Mesenchymal stem cell (in vitro differentiated cells and primary cell): ENCODE data around the gene COL1A1.
A peak's percentile ranks its signal among the peaks of the same experiment; 100 is the strongest.

ENCODE experiments used
- DNase-seq: peaks from one replicate; pipeline ENCODE4 v3.0.0-alpha.2; 2013
- H2AFZ ChIP-seq: one replicate; pipeline ENCODE4 v1.6.1; 2013; ENCODE audit warnings: low read depth, mild to moderate bottlenecking, control low read depth, inconsistent platforms, low read length, moderate library complexity
- H2AK5ac ChIP-seq: 2 replicates; pipeline ENCODE4 v1.6.1; 2013; ENCODE audit warnings: low read length, moderate library complexity, mild to moderate bottlenecking, inconsistent platforms; ENCODE audit not compliant: severe bottlenecking
- H2BK120ac ChIP-seq: one replicate; pipeline ENCODE4 v1.6.1; 2013; ENCODE audit warnings: low read depth, mild to moderate bottlenecking, inconsistent platforms, low read length, moderate library complexity
- H2BK12ac ChIP-seq, 2 experiments: one replicate each; pipeline ENCODE4 v1.6.1; 2013; ENCODE audit warnings: inconsistent platforms in 2 of 2, low read length in 2 of 2, mild to moderate bottlenecking in 2 of 2, moderate library complexity in 2 of 2, control low read depth in 1 of 2
- H2BK15ac ChIP-seq: one replicate; pipeline ENCODE4 v1.6.1; 2013; ENCODE audit warnings: mild to moderate bottlenecking, low read depth, inconsistent platforms; ENCODE audit not compliant: poor library complexity, severe bottlenecking
- H2BK5ac ChIP-seq: 2 replicates; pipeline ENCODE4 v1.6.1; 2013; ENCODE audit warnings: low read depth, mild to moderate bottlenecking, low read length, control low read depth, inconsistent platforms; ENCODE audit not compliant: poor library complexity, severe bottlenecking
- H3K14ac ChIP-seq, 2 experiments: one replicate each; pipeline ENCODE4 v1.6.1; 2013; ENCODE audit warnings: inconsistent platforms in 2 of 2, low read length in 2 of 2, control low read depth in 1 of 2, mild to moderate bottlenecking in 1 of 2, moderate library complexity in 1 of 2
- H3K18ac ChIP-seq, 2 experiments: one replicate each; pipeline ENCODE4 v1.6.1; 2013; ENCODE audit warnings: inconsistent platforms in 2 of 2, low read length in 2 of 2, control low read depth in 1 of 2, low read depth in 1 of 2, mild to moderate bottlenecking in 1 of 2
- H3K23ac ChIP-seq, 2 experiments: one replicate each; pipeline ENCODE4 v1.6.1; 2013; ENCODE audit warnings: inconsistent platforms in 2 of 2, low read length in 2 of 2, mild to moderate bottlenecking in 2 of 2, moderate library complexity in 2 of 2, control low read depth in 1 of 2
- H3K27ac ChIP-seq: 2 replicates; pipeline ENCODE4 v1.5.1; 2013; ENCODE audit warnings: mild to moderate bottlenecking, moderate library complexity, low read length, control low read depth, inconsistent platforms; ENCODE audit not compliant: poor library complexity, severe bottlenecking
- H3K27me3 ChIP-seq, 2 experiments: 2 replicates each; pipeline versions ENCODE4 v1.6.1 to v1.7.0; 2013; ENCODE audit warnings: low read length in 2 of 2, mild to moderate bottlenecking in 2 of 2, moderate library complexity in 2 of 2, control low read depth in 1 of 2, inconsistent platforms in 1 of 2; ENCODE audit not compliant: control insufficient read depth in 1 of 2, insufficient read depth in 1 of 2
- H3K36me3 ChIP-seq, 2 experiments: 2 replicates each; pipeline versions ENCODE4 v1.6.1 to v1.7.0; 2013; ENCODE audit warnings: low read length in 2 of 2, control low read depth in 1 of 2, inconsistent platforms in 1 of 2, low read depth in 1 of 2, mild to moderate bottlenecking in 1 of 2; ENCODE audit not compliant: insufficient read depth in 2 of 2, control insufficient read depth in 1 of 2
- H3K4ac ChIP-seq, 2 experiments: one replicate each; pipeline ENCODE4 v1.6.1; 2013; ENCODE audit warnings: inconsistent platforms in 2 of 2, low read length in 2 of 2, mild to moderate bottlenecking in 2 of 2, moderate library complexity in 2 of 2, control low read depth in 1 of 2, low read depth in 1 of 2
- H3K4me1 ChIP-seq: 2 replicates; pipeline ENCODE4 v1.6.1; 2013; ENCODE audit warnings: low read depth, low read length, control low read depth; ENCODE audit not compliant: control insufficient read depth, insufficient read depth
- H3K4me2 ChIP-seq: 2 replicates; pipeline ENCODE4 v1.6.1; 2013; ENCODE audit warnings: low read length, mild to moderate bottlenecking, inconsistent platforms; ENCODE audit not compliant: poor library complexity, severe bottlenecking
- H3K4me3 ChIP-seq, 2 experiments: 2 replicates each; pipeline versions ENCODE4 v1.5.1 to v1.7.0; 2013; ENCODE audit warnings: low read length in 2 of 2, mild to moderate bottlenecking in 2 of 2, control low read depth in 1 of 2, low read depth in 1 of 2; ENCODE audit not compliant: insufficient read depth in 1 of 2
- H3K79me1 ChIP-seq: replicated peaks from 2 replicates; pipeline ENCODE4 v1.6.1; 2013; ENCODE audit warnings: mild to moderate bottlenecking, control low read depth, low read length, inconsistent platforms; ENCODE audit not compliant: poor library complexity, severe bottlenecking
- H3K9ac ChIP-seq: 2 replicates; pipeline ENCODE4 v1.7.0; 2013; ENCODE audit warnings: mild to moderate bottlenecking, low read length, moderate library complexity
- H3K9me3 ChIP-seq: 2 replicates; pipeline ENCODE4 v1.7.0; 2013; ENCODE audit warnings: mild to moderate bottlenecking, low read length; ENCODE audit not compliant: control insufficient read depth
- H4K8ac ChIP-seq: one replicate; pipeline ENCODE4 v1.6.1; 2013; ENCODE audit warnings: inconsistent platforms, mild to moderate bottlenecking, low read length, moderate library complexity
- H4K91ac ChIP-seq: one replicate; pipeline ENCODE4 v1.6.1; 2013; ENCODE audit warnings: mild to moderate bottlenecking, low read length, inconsistent platforms
- WGBS: methylation state at CpG from one replicate; pipeline ENCODE4 v1.1.7; 2013; ENCODE audit warnings: mixed read lengths; 5-methylcytosine and 5-hydroxymethylcytosine counted together

COL1A1 gene

DNA sequence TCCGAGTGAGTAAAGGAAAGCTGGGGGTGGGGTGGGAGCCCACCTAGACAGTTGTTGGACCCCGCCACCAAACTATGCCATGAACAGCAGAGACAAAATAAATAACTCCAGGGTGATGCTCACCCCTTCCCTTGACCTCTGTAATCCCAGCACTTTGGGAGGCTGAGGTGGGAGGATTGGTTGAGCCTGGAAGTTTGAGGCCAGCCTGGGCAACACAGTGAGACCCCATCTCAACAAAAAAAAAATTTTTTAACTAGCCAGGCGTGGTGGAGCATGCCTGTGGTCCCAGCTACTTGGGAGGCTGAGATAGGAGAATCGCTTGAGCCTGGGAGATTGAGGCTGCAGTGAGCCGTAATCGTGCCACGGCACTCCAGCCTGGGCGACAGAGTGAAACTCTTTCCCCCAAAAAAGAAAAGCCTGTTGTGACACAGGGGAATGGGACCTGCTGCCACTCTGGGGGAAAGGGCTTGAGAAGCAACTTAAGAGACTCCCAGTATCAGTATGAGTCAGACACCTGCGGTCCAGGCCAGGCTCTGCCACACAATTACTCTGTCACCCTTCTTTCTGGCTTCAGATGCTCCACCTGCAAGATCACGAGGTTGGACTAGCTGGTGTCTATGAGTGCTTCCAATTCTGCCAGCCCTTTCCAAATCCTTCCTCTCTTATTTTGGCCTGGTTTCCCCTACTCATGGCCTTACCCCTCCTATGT lies 30.6 kb downstream of the COL1A1 start:
- Histone ChIP-seq H3K9ac (no peak overlapping the region), H3K14ac (no peak overlapping the region), H3K4me2 (no peak overlapping the region), H3K9me3 (no peaks in the 10 kb centered on the region), H4K8ac (no peak overlapping the region), H2BK5ac (no peak overlapping the region), H3K18ac (no peak overlapping the region), H2BK120ac (no peak overlapping the region), H2AFZ (no peak overlapping the region), H3K27ac (no peak overlapping the region), H3K4me1 (peaks cover 36% of the 10 kb centered on the region), H3K27me3 (no peaks in the 10 kb centered on the region), H3K79me1 (peaks cover 5% of the 10 kb centered on the region), H3K4me3 (no peak overlapping the region), H2BK12ac (no peak overlapping the region), H2AK5ac (peak overlapping the region; percentile 82), H3K4ac (no peak overlapping the region), H3K36me3 (peaks cover 0 to 7% of the 10 kb centered on the region in 2 experiments), H3K23ac (no peak overlapping the region), H4K91ac (no peak overlapping the region), H2BK15ac (no peak overlapping the region)
- no peak for DNase-seq
- WGBS, result 80% methylated on average over 8 of the region's 10 CpGs

DNA sequence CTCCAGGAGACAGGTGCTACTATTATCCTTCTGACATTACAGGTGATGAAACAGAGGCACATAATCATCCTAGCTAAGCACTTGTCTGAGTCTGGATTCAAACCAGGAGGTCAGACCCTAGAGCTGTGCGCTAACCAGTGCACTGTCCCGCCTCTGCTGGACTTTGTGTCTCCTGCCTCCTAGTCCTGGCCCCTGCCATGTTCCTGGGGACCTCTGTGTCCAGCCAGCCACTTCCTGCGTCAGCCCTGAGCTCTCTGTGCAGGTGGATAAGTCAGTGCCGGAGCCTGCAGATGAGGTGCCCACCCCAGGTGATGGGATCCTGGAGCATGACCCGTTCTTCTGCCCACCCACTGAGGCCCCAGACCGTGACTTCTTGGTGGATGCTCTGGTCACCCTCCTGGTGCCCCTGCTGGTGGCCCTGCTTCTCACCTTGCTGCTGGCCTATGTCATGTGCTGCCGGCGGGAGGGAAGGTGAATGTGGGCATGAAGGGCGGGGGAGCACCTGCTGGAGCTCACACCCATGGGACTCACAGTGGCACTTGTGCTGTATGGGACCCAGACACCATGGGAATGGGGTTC lies 31.5 kb downstream of the COL1A1 start:
- H3K18ac ChIP-seq, result no peak overlapping the region
- no peak overlapping the region for H3K4me2 ChIP-seq
- DNase-seq, result no peak
- no peak overlapping the region for H4K8ac ChIP-seq
- no peak overlapping the region for H2BK15ac ChIP-seq
- no peak overlapping the region for H3K27ac ChIP-seq
- H2AFZ ChIP-seq, result no peak overlapping the region
- no peak overlapping the region for H3K4ac ChIP-seq
- H3K4me1 ChIP-seq, result peaks cover 27% of the 10 kb centered on the region
- H3K9me3 ChIP-seq, result no peaks in the 10 kb centered on the region
- H2AK5ac ChIP-seq, result peak overlapping the region; percentile 82
- H3K23ac ChIP-seq, result no peak overlapping the region
- H3K14ac ChIP-seq, result peak overlapping the region in 1 of 2 experiments; percentile 62
- no peaks in the 10 kb centered on the region for H3K27me3 ChIP-seq
- H4K91ac ChIP-seq, result no peak overlapping the region
- peaks cover 0 to 4% of the 10 kb centered on the region in 2 experiments for H3K36me3 ChIP-seq
- H3K79me1 ChIP-seq, result peaks cover 5% of the 10 kb centered on the region
- no peak overlapping the region for H3K9ac ChIP-seq
- H2BK12ac ChIP-seq, result peak overlapping the region in 1 of 2 experiments; percentile 59
- H2BK120ac ChIP-seq, result no peak overlapping the region
- 86% methylated on average over 9 of the region's 9 CpGs for WGBS
- H2BK5ac ChIP-seq, result no peak overlapping the region
- H3K4me3 ChIP-seq, result no peak overlapping the region

DNA sequence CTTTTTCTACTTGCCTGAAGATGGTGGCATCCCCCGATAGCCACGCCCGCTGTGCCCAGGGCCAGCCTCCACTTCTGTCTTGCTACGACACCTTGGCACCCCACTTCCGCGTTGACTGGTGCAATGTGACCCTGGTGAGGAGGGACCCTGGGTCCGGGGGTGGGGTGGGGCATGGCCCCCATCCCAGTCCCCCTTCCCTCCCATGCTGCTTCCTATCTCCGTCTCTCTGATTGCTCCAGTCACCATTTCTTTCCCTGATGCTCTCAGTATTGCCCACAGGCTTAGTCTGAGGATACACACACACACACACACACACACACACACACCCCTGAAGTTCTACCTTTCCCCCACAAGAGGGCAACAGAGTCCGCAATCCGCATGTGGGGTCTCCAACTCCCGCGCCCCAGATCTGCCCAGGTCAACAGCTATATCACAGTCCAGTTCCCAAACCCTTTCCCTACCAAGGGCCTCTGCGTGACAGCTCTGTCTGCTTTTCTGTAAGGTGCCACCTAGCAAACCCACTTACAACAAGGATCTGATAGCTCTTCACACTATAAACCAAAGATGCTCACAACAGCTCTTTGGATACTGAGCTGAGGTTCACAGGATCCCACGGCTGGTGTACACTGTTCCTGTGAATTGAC lies 32.2 kb downstream of the COL1A1 start:
- no peaks in the 10 kb centered on the region for H3K27me3 ChIP-seq

GRCh38 chr17:50168319-50168718 lies 33.1 kb downstream of the COL1A1 start:
- no peak overlapping the region for H3K18ac ChIP-seq
- H3K4me1 ChIP-seq, result peaks cover 19% of the 10 kb centered on the region
- H4K8ac ChIP-seq, result no peak overlapping the region
- H2BK12ac ChIP-seq, result no peak overlapping the region
- H2AFZ ChIP-seq, result no peak overlapping the region
- 88% methylated on average over 13 of the region's 13 CpGs for WGBS
- H2BK15ac ChIP-seq, result peak overlapping the region; percentile 41
- no peak overlapping the region for H4K91ac ChIP-seq
- peak overlapping the region in 1 of 2 experiments; percentile 3 for H3K4me3 ChIP-seq
- no peak overlapping the region for H3K14ac ChIP-seq
- H2BK5ac ChIP-seq, result no peak overlapping the region
- no peak overlapping the region for H3K4me2 ChIP-seq
- H3K4ac ChIP-seq, result no peak overlapping the region
- no peaks in the 10 kb centered on the region for H3K9me3 ChIP-seq
- DNase-seq, result no peak
- H3K23ac ChIP-seq, result no peak overlapping the region
- H2AK5ac ChIP-seq, result peak overlapping the region; percentile 40
- H3K27me3 ChIP-seq, result no peaks in the 10 kb centered on the region
- H2BK120ac ChIP-seq, result no peak overlapping the region
- H3K79me1 ChIP-seq, result peaks cover 3% of the 10 kb centered on the region
- H3K9ac ChIP-seq, result no peak overlapping the region
- no peak overlapping the region for H3K27ac ChIP-seq
- peaks cover 0 to 4% of the 10 kb centered on the region in 2 experiments for H3K36me3 ChIP-seq

More for the DNA sequence above, 32.2 kb downstream of the COL1A1 start:
- Histone ChIP-seq H3K4me1 (peaks cover 25% of the 10 kb centered on the region), H3K9me3 (no peaks in the 10 kb centered on the region), H4K8ac (no peak overlapping the region), H3K4me2 (no peak overlapping the region), H3K14ac (peak overlapping the region in 1 of 2 experiments; percentile 12), H3K9ac (no peak overlapping the region), H3K4ac (no peak overlapping the region), H3K79me1 (peaks cover 3% of the 10 kb centered on the region), H3K23ac (no peak overlapping the region), H2AFZ (no peak overlapping the region), H3K4me3 (no peak overlapping the region), H2BK12ac (peak overlapping the region in 1 of 2 experiments; percentile 51), H2BK15ac (no peak overlapping the region), H2AK5ac (peak overlapping the region; percentile 20), H3K36me3 (peaks cover 0 to 4% of the 10 kb centered on the region in 2 experiments), H3K18ac (no peak overlapping the region), H2BK5ac (no peak overlapping the region), H2BK120ac (no peak overlapping the region), H3K27ac (no peak overlapping the region), H4K91ac (peak overlapping the region; percentile 28)
- 46% methylated on average over 14 of the region's 14 CpGs for WGBS
- peak; percentile 84 for DNase-seq
